Heart right ventricle (tissue), 16 donors: ENCODE results near the gene RFTN1. TPM values are rescaled to one million over a fixed set of nuclear protein-coding genes. Genes with fewer than 3 reads are reported as not detected.

ENCODE experiments used
- ATAC-seq, 8 donors: fragments of 200-7000 bp; cut with Tn5 transposase; one replicate each; pipeline ENCODE4 v1.9.1; 2020; ENCODE audit warnings: mild to moderate bottlenecking in 8 of 8, moderate library complexity in 8 of 8, moderate number of reproducible peaks in 1 of 8
- DNase-seq, 2 donors: peaks; one replicate each; pipeline ENCODE4 v3.0.0-alpha.2; 2020
- H3K27ac ChIP-seq, 10 donors: fragments of 200-600 bp; sonication (generic) in 2 of 10; one replicate each; pipeline versions ENCODE4 v1.5.0 to v1.8.0; 2020 to 2022; ENCODE audit warnings: mild to moderate bottlenecking in 3 of 10
- H3K27me3 ChIP-seq, 7 donors: fragments of 200-600 bp; one replicate each; pipeline ENCODE4 v1.8.0; 2021 to 2022; ENCODE audit warnings: mild to moderate bottlenecking in 2 of 7
- H3K36me3 ChIP-seq, 9 donors: fragments of 200-600 bp; sonication (generic) in 1 of 9; one replicate each; pipeline versions ENCODE4 v1.5.0 to v1.8.0; 2020 to 2022; ENCODE audit warnings: mild to moderate bottlenecking in 2 of 9
- H3K4me1 ChIP-seq, 9 donors: fragments of 200-600 bp; sonication (generic) in 1 of 9; one replicate each; pipeline versions ENCODE4 v1.5.0 to v1.8.0; 2020 to 2022; ENCODE audit warnings: mild to moderate bottlenecking in 4 of 9
- H3K4me3 ChIP-seq, 10 donors: fragments of 200-600 bp; sonication (generic) in 2 of 10; one replicate each; pipeline versions ENCODE4 v1.5.0 to v1.8.0; 2020 to 2022; ENCODE audit warnings: mild to moderate bottlenecking in 7 of 10, moderate library complexity in 2 of 10
- H3K9me3 ChIP-seq, 11 donors: fragments of 200-600 bp in 10 of 11; sonication (generic) in 2 of 11; one replicate each; pipeline versions ENCODE4 v1.5.0 to v1.8.0; 2013 to 2022; ENCODE audit warnings: mild to moderate bottlenecking in 2 of 11, control low read depth in 1 of 11, moderate library complexity in 1 of 11
- WGBS, 2 donors: extraction: QIAGEN DNeasy Blood & Tissue Kit; methylation state at CpG; one replicate each; pipeline ENCODE4 v1.1.7; 2013; ENCODE audit warnings: inconsistent platforms in 1 of 2; 5-methylcytosine and 5-hydroxymethylcytosine counted together
- intact Hi-C, 10 donors: fragments of 100-400 bp; cut with DNase I; formaldehyde crosslinking; loops; one replicate each; pipeline versions ENCODE4 v1.11.1 to v1.14.2; 2022
- polyA plus RNA-seq, 2 donors: library from polyadenylated mRNA; stranded (reverse); fragments of 200-250 nt; gene quantifications; one replicate each; pipeline ENCODE4 v1.2.3, GENCODE V29; 2013
- total RNA-seq, 10 donors: library from RNA; stranded (reverse); fragmentation: NEBNext Ultra II Directional in 3 of 10; extraction: Animal tissue kit (Norgen Biotek cat#: 25700) in 3 of 10; gene quantifications; one replicate each; pipeline versions ENCODE4 v1.2.1 to v1.2.4, GENCODE V29; 2021 to 2023
- TF ChIP-seq, protein P1 (sequence below), 9 donors: fragments of 200-600 bp; sonication (generic) in 2 of 9; IDR thresholded peaks; one replicate each; pipeline versions ENCODE4 v1.5.0 to v1.8.0; 2021 to 2022; ENCODE audit warnings: antibody characterized with exemption in 9 of 9, mild to moderate bottlenecking in 5 of 9, moderate library complexity in 1 of 9
- donor health status: Arrhythmogenic right ventricular cardiomyopathy.
- donor health status: ischemic (EF 13 %, LVEDD 7.1; RV severe dilation, severe dysfunction).
- donor health status: healthy with polysubstance abuse.
- donor health status: DM: no; HTN: yes; CAD: no.
- donor health status: DM: no; HTN: no; CAD: no.
- donor health status: ischemic (EF 25% LVEDD 6.9; RV normal size, moderate dysfunction).
- donor health status: ischemic (EF 25% LVEDD 5.7; RV mildly dilated, moderate dysfunction).
- donor health status: healthy.
- donor health status: DM: yes; HTN: yes; CAD: no.
- donor health status: Ischemic cardiomyopathy.
- donor health status: ischemic (EF 35%, LVEDD 5.7; RV mildly dilated, moderate dysfunction).
- donor health status: nonischemic (EF 11% LVEDD 7.7; RV severe dilation, severe dysfunction).
- donor health status: DM: yes; HTN: yes; CAD: no.
- donor health status: PGD.
- donor health status: ischemic (EF 29% LVEDD 5.4; RV normal size, mild dysfunction).
- donor health status: nonischemic (EF 23%, LVEDD 6.1; RV moderate dilation, normal function).

Gene RFTN1
- total and polyA plus RNA-seq, 12 donors, result 17.4 to 32.2 (median 24.0) TPM

DNA sequence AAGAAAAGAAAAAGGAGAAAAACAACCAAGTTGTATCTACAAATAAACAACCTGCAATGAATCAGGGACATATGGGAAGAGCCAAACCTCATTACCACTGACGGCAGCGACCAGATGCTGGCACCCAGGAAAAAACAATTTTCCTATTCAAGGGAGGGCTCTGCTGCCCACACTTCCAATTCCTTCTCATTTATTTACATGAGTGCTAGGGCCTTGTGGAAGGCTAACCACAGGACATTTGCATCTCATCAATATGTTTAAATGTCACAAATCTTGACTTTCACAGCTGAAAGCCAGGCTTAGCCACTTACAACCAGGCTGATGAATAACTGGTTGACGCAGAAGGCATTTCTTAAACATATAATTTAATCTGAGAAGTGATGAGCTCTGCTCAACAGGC lies 36.0 kb downstream of the RFTN1 start:
- 91 to 94% methylated on average over 3 of the region's 3 CpGs for WGBS, 2 donors
- Histone ChIP-seq H3K4me3 (no peak overlapping the region), H3K27ac (peak overlapping the region in 4 of 10 donors; percentile 13 to 40 (median 32)), H3K36me3 (peaks cover 0 to 35% (median 0%) of the 10 kb centered on the region in 9 donors), H3K4me1 (peaks cover 4 to 98% (median 58%) of the 10 kb centered on the region in 9 donors), H3K27me3 (no peaks in the 10 kb centered on the region), H3K9me3 (no peaks in the 10 kb centered on the region)
- TF ChIP-seq, protein P1, sequence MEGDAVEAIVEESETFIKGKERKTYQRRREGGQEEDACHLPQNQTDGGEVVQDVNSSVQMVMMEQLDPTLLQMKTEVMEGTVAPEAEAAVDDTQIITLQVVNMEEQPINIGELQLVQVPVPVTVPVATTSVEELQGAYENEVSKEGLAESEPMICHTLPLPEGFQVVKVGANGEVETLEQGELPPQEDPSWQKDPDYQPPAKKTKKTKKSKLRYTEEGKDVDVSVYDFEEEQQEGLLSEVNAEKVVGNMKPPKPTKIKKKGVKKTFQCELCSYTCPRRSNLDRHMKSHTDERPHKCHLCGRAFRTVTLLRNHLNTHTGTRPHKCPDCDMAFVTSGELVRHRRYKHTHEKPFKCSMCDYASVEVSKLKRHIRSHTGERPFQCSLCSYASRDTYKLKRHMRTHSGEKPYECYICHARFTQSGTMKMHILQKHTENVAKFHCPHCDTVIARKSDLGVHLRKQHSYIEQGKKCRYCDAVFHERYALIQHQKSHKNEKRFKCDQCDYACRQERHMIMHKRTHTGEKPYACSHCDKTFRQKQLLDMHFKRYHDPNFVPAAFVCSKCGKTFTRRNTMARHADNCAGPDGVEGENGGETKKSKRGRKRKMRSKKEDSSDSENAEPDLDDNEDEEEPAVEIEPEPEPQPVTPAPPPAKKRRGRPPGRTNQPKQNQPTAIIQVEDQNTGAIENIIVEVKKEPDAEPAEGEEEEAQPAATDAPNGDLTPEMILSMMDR (IDR thresholded peaks at IDR 0.05), result no peak
- intact Hi-C loops, result no loop called here
- ATAC-seq, result no peak
- no peak for DNase-seq

GRCh38 chr3:16477056-16477455 lies 36.4 kb downstream of the RFTN1 start:
- no peaks in the 10 kb centered on the region for H3K9me3 ChIP-seq
- ATAC-seq, result no peak
- H3K36me3 ChIP-seq, result peaks cover 0 to 39% (median 0%) of the 10 kb centered on the region in 9 donors
- intact Hi-C loops, result no loop called here
- H3K27me3 ChIP-seq, result no peaks in the 10 kb centered on the region
- TF ChIP-seq, protein P1 (IDR thresholded peaks at IDR 0.05), result no peak
- H3K4me1 ChIP-seq, result peaks cover 4 to 98% (median 53%) of the 10 kb centered on the region in 9 donors
- H3K4me3 ChIP-seq, result no peak overlapping the region
- H3K27ac ChIP-seq, result peak overlapping the region in 1 of 10 donors; percentile 9
- no peak for DNase-seq

GRCh38 chr3:16476636-16477035 lies 36.9 kb downstream of the RFTN1 start:
- intact Hi-C loops, result no loop called here
- peak overlapping the region in 2 of 10 donors; percentile 9 to 31 for H3K27ac ChIP-seq
- H3K36me3 ChIP-seq, result peaks cover 0 to 44% (median 0%) of the 10 kb centered on the region in 9 donors
- ATAC-seq (no peak), DNase-seq (no peak)
- 57 to 62% methylated on average over 5 of the region's 5 CpGs for WGBS, 2 donors
- TF ChIP-seq, protein P1 (IDR thresholded peaks at IDR 0.05), result no peak
- peaks cover under 1 to 98% (median 49%) of the 10 kb centered on the region in 9 donors for H3K4me1 ChIP-seq
- no peaks in the 10 kb centered on the region for H3K27me3 ChIP-seq
- H3K4me3 ChIP-seq, result no peak overlapping the region
- no peaks in the 10 kb centered on the region for H3K9me3 ChIP-seq

DNA sequence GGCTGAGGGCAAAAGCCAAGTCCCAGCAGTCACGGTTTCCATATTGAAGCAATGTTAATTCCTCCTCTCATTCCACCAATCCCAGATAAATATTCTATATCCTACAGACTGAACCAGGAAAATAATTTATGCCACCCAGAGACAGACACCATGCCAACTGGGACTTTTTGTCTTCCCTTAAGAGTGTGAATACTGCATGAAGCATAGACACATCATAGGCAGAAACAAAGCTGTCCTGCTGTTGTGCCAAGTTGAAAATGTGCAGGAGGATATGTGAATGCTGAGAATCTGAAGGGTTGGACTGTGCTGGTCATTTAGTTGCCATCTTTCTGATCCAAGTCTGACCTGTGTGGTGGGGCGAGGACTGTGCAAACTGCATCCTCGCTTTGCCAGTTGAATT lies 37.7 kb downstream of the RFTN1 start:
- intact Hi-C loops, result no loop called here
- 97 to 100% methylated on average over 3 of the region's 3 CpGs for WGBS, 2 donors
- Histone ChIP-seq H3K36me3 (peaks cover 0 to 52% (median 6%) of the 10 kb centered on the region in 9 donors), H3K4me1 (peaks cover 0 to 96% (median 41%) of the 10 kb centered on the region in 9 donors), H3K27me3 (no peaks in the 10 kb centered on the region), H3K4me3 (no peak overlapping the region), H3K9me3 (peaks cover 0 to 6% (median 5%) of the 10 kb centered on the region in 11 donors), H3K27ac (peak overlapping the region in 1 of 10 donors; percentile 6)
- DNase-seq (no peak), ATAC-seq (no peak)
- TF ChIP-seq, protein P1 (IDR thresholded peaks at IDR 0.05), result no peak
